GM19193 (cell line): ENCODE measurements around the gene SCRT2.

ENCODE experiments used
- POLR2A ChIP-seq: IDR thresholded peaks from 4 replicates; pipeline ENCODE4 v1.6.1; 2011; ENCODE audit not compliant: insufficient read depth, insufficient read length; ENCODE audit errors: extremely low read depth

The SCRT2 gene

GRCh38 chr20:637559-637958 lies 38.0 kb downstream of the SCRT2 start:
- no peak for TF ChIP-seq POLR2A

- TF ChIP-seq POLR2A: no peak
Measured at GRCh38 chr20:635893-636338, 39.7 kb downstream of the SCRT2 start.

- TF ChIP-seq POLR2A: no peak
Measured at GRCh38 chr20:635028-635892, 40.3 kb downstream of the SCRT2 start.

- TF ChIP-seq POLR2A: no peak
Measured at GRCh38 chr20:634148-634925, 41.3 kb downstream of the SCRT2 start.

DNA sequence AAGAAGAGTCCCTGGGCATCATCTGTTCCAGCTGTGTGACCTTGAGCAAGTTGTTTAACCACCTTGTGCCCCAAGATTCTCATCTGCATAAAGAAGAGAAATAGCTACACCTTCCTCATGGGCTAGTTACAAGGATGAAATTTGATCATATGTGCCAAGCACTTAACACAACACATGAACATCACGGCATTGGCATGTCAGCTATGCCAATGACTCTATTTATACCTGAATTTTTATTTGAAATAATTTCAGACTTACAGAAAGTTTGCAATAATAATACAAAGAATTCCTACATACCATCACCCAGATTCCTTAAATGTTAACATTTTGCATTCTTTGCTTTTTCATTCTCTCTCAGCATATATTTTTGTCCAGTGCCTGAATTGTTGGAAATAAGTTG lies 44.5 kb downstream of the SCRT2 start:
- TF ChIP-seq POLR2A: no peak

GRCh38 chr20:626579-626978 lies 49.0 kb downstream of the SCRT2 start:
- TF ChIP-seq POLR2A: no peak

DNA sequence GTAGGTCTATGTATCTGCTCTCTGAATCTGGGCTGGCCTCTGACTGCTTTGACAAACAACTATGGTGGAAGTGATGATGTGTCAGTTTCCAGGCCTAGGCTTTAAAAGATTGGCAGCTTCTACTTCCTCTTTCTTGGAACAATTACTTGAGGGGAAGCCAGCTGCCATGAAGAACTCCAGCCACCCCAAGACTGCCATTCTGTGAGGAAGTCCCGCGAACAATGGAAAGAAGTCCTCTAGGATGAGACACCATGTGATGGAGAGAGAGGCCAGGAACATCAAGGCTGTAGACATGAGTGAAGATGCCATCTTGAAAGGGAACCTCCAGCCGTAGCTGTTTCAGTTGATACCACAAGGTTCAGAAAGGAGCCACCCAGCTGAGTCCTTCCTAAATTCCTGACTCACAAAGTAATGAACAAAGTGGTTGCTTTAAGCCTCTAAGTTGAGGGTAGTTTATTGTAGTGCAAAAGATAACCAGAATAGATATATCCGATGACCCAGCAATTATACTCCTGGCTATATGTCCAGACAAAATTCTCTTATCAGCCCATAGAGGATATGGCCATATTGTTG lies 50.2 kb downstream of the SCRT2 start:
- TF ChIP-seq POLR2A: no peak

DNA sequence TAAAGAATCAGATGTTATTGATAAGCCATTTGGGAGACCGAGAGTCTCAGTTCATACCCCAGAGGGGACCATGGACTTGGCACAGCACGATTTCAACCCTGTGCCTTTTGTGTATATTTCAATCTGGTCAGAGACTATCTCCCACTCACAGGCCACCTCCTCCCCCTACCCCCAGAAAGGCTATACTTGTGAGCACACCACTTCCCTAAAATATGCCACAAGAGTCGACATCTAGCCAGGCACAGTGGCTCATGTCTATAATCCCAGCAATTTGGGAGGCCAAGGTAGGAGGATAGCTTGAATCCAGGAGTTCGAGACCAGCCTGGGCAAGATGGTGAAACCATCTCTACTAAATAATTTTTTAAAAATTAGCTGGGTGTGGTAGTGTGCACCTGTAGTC lies 51.9 kb downstream of the SCRT2 start:
- TF ChIP-seq POLR2A: no peak

GRCh38 chr20:623021-623420 lies 52.6 kb downstream of the SCRT2 start:
- no peak for TF ChIP-seq POLR2A

DNA sequence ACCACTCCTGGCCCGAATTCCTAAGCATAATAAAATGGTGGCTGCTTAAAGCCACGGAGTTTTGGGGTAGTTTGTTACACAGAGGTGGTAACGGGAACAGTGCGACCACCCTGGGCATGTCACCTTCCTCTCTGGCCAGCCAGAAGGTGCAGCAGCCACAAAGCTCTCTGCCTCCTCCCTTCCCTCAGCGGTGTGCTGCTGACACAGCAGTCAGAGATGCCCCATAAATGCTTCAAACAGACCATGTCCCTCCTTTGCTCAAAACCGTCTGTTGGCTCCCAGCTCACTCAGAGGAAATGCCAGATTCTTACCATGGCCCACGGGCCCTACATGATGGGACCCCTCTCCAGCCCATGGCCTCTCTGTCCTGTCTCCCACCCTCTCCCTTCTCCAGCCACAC lies 53.4 kb downstream of the SCRT2 start:
- no peak for TF ChIP-seq POLR2A

DNA sequence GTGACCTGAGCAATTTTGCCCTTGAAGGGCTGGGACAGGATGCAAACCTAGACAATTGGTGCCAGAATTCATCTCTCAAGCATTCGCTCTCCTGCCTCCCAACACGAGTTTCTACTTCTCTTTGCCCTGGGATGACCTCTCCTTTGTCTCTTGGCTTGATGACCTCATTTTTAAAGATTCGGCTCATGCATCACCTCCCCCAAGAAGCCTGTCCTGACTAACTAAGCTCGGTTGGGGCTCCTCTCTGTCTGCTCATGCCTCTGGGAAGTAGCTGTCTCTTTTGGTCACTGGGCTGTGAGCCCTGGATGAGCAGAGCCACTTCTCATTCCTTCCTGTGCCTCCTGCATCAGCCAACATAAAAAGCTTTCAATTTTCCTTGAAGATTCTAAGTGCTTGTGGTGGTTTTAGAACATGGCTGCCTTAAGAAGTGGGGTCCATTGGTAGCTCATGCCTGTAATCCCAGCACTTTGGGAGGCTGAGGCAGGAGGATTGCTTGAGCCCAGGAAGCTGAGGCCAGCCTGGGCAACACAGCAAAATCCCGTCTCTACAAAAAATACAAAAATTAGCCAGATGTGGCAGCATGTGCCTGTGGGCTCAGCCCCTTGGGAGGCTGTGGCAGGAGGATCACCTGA lies 54.4 kb downstream of the SCRT2 start:
- no peak for TF ChIP-seq POLR2A

GRCh38 chr20:620246-620645 lies 55.4 kb downstream of the SCRT2 start:
- TF ChIP-seq POLR2A: no peak

GRCh38 chr20:618980-619379 lies 56.6 kb downstream of the SCRT2 start:
- no peak for TF ChIP-seq POLR2A

- no peak for TF ChIP-seq POLR2A
Measured at GRCh38 chr20:617934-618690, 57.5 kb downstream of the SCRT2 start.
